SK-N-SH (cell line): Measurements from ENCODE around the gene C2orf92. TPM values are rescaled to one million over a fixed set of nuclear protein-coding genes. Genes with fewer than 3 reads are reported as not detected.

Source experiments
- CTCF ChIA-PET: fragments of 300-600, 350-600 bp; formaldehyde crosslinking; extraction: SDS; loops from one replicate; lab custom pipeline; 2021; lab: Yijun Ruan, JAX
- POLR2A ChIA-PET: fragments of 350-600 bp; sonication (Branson Sonifier 250); formaldehyde crosslinking; extraction: SDS; loops from one replicate; lab custom pipeline; 2020; ENCODE audit warnings: antibody characterized with exemption, inconsistent platforms; lab: Yijun Ruan, JAX
- DNase-seq: peaks from one replicate; pipeline ENCODE4 v3.0.0; 2012
- H2AFZ ChIP-seq: fragments of 200-600 bp; sonication (generic); 2 replicates; pipeline ENCODE4 v1.8.1; 2016; ENCODE audit warnings: antibody characterized with exemption, mild to moderate bottlenecking, low read depth
- H3F3A ChIP-seq: fragments of 200-600 bp; sonication (generic); replicated peaks from 2 replicates; pipeline ENCODE3; 2016; ENCODE audit warnings: antibody characterized with exemption, mild to moderate bottlenecking; ENCODE audit not compliant: insufficient read depth
- H3K27ac ChIP-seq, 2 experiments: fragments of 200-500 bp in 1 of 2; fragments of 200-600 bp in 1 of 2; sonication (Bioruptor generic) in 1 of 2; sonication (generic), shearing (Covaris generic) in 1 of 2; 2 replicates each; pipeline versions ENCODE4 v1.5.1 to v1.6.1; 2014 to 2016; ENCODE audit warnings: low read depth in 2 of 2, inconsistent platforms in 1 of 2, low read length in 1 of 2, mild to moderate bottlenecking in 1 of 2, mixed read lengths in 1 of 2
- H3K27me3 ChIP-seq: fragments of 200-600 bp; sonication (generic), shearing (Covaris generic); 2 replicates; pipeline ENCODE4 v1.6.1; 2016; ENCODE audit warnings: mixed run types; ENCODE audit not compliant: insufficient read depth
- H3K36me3 ChIP-seq, 2 experiments: fragments of 200-500 bp in 1 of 2; fragments of 200-600 bp in 1 of 2; sonication (Bioruptor generic) in 1 of 2; sonication (generic) in 1 of 2; replicated peaks in 1 of 2; 2 replicates each; pipeline versions ENCODE3 to v1.5.1; 2014 to 2016; ENCODE audit warnings: low read length in 1 of 2, mild to moderate bottlenecking in 1 of 2; ENCODE audit not compliant: insufficient read depth in 2 of 2, control insufficient read depth in 1 of 2
- H3K4me1 ChIP-seq, 2 experiments: fragments of 200-500 bp in 1 of 2; fragments of 200-600 bp in 1 of 2; sonication (Bioruptor generic) in 1 of 2; sonication (generic), shearing (Covaris generic) in 1 of 2; 2 replicates each; pipeline versions ENCODE4 v1.5.1 to v1.6.1; 2014 to 2016; ENCODE audit warnings: low read depth in 1 of 2, low read length in 1 of 2, mixed run types in 1 of 2; ENCODE audit not compliant: insufficient read depth in 2 of 2, control insufficient read depth in 1 of 2
- H3K4me2 ChIP-seq: fragments of 200-600 bp; sonication (generic), shearing (Covaris generic); 2 replicates; pipeline ENCODE4 v1.6.1; 2017; ENCODE audit warnings: mixed run types
- H3K4me3 ChIP-seq, 2 experiments: fragments of 200-500 bp in 1 of 2; fragments of 200-600 bp in 1 of 2; sonication (Bioruptor generic) in 1 of 2; sonication (generic), shearing (Covaris generic) in 1 of 2; 2 replicates each; pipeline versions ENCODE4 v1.5.1 to v1.8.1; 2014 to 2016; ENCODE audit warnings: low read depth in 2 of 2, inconsistent platforms in 1 of 2, low read length in 1 of 2, mild to moderate bottlenecking in 1 of 2, mixed read lengths in 1 of 2, moderate library complexity in 1 of 2
- H3K79me2 ChIP-seq: fragments of 200-600 bp; sonication (generic); 2 replicates; pipeline ENCODE4 v1.8.1; 2017; ENCODE audit warnings: mild to moderate bottlenecking; ENCODE audit not compliant: insufficient read depth
- H3K9ac ChIP-seq: fragments of 200-600 bp; sonication (generic); 2 replicates; pipeline ENCODE4 v1.6.1; 2017; ENCODE audit warnings: mixed run types
- H3K9me2 ChIP-seq: fragments of 200-600 bp; sonication (generic); 2 replicates; pipeline ENCODE4 v1.6.1; 2017; ENCODE audit warnings: mixed run types
- H3K9me3 ChIP-seq: fragments of 200-600 bp; sonication (generic); 2 replicates; pipeline ENCODE4 v1.6.1; 2017; ENCODE audit warnings: mixed run types, mild to moderate bottlenecking, moderate library complexity
- H4K20me1 ChIP-seq: fragments of 200-600 bp; sonication (generic); 2 replicates; pipeline ENCODE4 v1.6.1; 2017; ENCODE audit warnings: mild to moderate bottlenecking, mixed run types; ENCODE audit not compliant: insufficient read depth
- CHD2 ChIP-seq: fragments of 150-350 bp; IDR thresholded peaks from 2 replicates; pipeline ENCODE4 v1.6.1; 2018; ENCODE audit warnings: low read length; ENCODE audit not compliant: partially characterized antibody
- GATA2 ChIP-seq: sonication (generic); formaldehyde crosslinking; IDR thresholded peaks from 2 replicates; pipeline ENCODE4 v1.5.0; 2020; ENCODE audit warnings: mild to moderate bottlenecking, missing genetic modification reagents
- RXRA ChIP-seq: IDR thresholded peaks from 2 replicates; pipeline ENCODE4 v1.4.0; 2012; ENCODE audit warnings: low read depth, mild to moderate bottlenecking, borderline replicate concordance
- TEAD4 ChIP-seq: IDR thresholded peaks from 2 replicates; pipeline ENCODE4 v1.4.0; 2012; ENCODE audit warnings: mild to moderate bottlenecking, borderline replicate concordance; ENCODE audit not compliant: insufficient read depth
- WGBS: methylation state at CpG from one replicate; pipeline ENCODE4 v1.1.6; 2017; ENCODE audit warnings: low lambda C conversion rate; 5-methylcytosine and 5-hydroxymethylcytosine counted together
- polyA plus RNA-seq, 3 experiments: library from polyadenylated mRNA; depleted of rRNA; stranded (reverse); fragments of >200 nt; gene quantifications; 2 replicates each; pipeline ENCODE4 v1.2.3, GENCODE V29; 2012
- TF ChIP-seq, protein P1 (sequence below): IDR thresholded peaks from 2 replicates; pipeline ENCODE4 v1.6.1; 2012; ENCODE audit warnings: mild to moderate bottlenecking, low read depth, low read length, moderate library complexity
- TF ChIP-seq, protein P2 (sequence below): fragments of 150-350 bp; IDR thresholded peaks from 2 replicates; pipeline ENCODE4 v1.6.1; 2016; ENCODE audit warnings: mild to moderate bottlenecking, low read depth, low read length

C2orf92 gene
- polyA plus RNA-seq, 1 of the 3 experiments (the other 2 are of a cell fraction), result 3.1 TPM

DNA sequence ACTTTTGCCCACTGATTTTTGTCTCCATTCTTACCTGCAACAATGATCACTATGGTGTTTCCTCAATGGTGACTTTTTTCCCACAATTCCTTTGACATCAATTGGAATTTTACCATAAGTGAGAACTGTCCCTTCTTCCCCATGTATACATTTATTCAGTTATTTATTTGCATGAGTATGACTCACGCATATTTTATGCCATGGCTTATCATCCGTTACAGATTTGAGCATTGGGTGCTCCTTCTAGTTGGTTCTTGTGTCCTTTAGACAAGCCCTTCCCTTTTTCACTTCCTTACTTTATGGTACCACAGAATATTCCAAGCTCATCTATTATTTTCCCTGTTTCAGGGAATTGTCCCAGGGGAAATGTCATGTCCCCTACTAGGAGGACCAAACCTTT is 16.0 kb upstream of the C2orf92 start (continued):
- TF ChIP-seq, protein P1, sequence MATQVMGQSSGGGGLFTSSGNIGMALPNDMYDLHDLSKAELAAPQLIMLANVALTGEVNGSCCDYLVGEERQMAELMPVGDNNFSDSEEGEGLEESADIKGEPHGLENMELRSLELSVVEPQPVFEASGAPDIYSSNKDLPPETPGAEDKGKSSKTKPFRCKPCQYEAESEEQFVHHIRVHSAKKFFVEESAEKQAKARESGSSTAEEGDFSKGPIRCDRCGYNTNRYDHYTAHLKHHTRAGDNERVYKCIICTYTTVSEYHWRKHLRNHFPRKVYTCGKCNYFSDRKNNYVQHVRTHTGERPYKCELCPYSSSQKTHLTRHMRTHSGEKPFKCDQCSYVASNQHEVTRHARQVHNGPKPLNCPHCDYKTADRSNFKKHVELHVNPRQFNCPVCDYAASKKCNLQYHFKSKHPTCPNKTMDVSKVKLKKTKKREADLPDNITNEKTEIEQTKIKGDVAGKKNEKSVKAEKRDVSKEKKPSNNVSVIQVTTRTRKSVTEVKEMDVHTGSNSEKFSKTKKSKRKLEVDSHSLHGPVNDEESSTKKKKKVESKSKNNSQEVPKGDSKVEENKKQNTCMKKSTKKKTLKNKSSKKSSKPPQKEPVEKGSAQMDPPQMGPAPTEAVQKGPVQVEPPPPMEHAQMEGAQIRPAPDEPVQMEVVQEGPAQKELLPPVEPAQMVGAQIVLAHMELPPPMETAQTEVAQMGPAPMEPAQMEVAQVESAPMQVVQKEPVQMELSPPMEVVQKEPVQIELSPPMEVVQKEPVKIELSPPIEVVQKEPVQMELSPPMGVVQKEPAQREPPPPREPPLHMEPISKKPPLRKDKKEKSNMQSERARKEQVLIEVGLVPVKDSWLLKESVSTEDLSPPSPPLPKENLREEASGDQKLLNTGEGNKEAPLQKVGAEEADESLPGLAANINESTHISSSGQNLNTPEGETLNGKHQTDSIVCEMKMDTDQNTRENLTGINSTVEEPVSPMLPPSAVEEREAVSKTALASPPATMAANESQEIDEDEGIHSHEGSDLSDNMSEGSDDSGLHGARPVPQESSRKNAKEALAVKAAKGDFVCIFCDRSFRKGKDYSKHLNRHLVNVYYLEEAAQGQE, result no peak
- TF ChIP-seq TEAD4, result no peak
- TF ChIP-seq CHD2, result no peak

DNA sequence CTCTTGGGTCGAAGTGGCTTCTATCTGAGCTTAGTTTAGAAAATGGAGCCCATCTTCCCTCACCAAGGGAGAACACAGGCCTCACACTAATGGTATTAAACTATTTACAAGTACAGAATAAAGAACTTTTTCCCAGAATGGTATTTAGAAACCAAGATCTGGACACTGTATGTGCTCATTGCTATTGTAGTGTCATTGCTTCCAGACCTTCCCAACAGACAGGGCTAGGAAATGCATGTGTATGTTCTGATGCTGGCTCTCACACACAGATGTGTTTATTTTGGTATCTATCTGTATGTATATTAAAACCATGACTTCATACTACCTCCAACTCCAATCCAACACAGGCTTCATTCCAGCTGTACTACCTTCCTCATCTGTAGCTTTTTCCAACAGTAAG is 15.6 kb upstream of the C2orf92 start:
- Histone ChIP-seq H3K9ac (no peak overlapping the region), H3K27me3 (no peaks in the 10 kb centered on the region), H3K9me3 (no peaks in the 10 kb centered on the region), H4K20me1 (no peaks in the 10 kb centered on the region), H3K36me3 (peaks cover 33 to 39% of the 10 kb centered on the region in 2 experiments), H3K79me2 (no peaks in the 10 kb centered on the region), H3K4me2 (no peak overlapping the region), H3K9me2 (no peaks in the 10 kb centered on the region), H3K27ac (no peak overlapping the region), H3K4me1 (no peaks in the 10 kb centered on the region), H2AFZ (no peak overlapping the region), H3F3A (peaks cover 5% of the 10 kb centered on the region), H3K4me3 (no peak overlapping the region)
- ChIA-PET POLR2A (interaction anchor here (1.5 kb wide), 1 partner anchor 8 kb away, joined by 3 read pairs; the partner anchor contains the start of gene COX5B), CTCF (no interaction called here)
- WGBS, result 100% methylated on average over 1 of the region's 1 CpG
- no peak for TF ChIP-seq RXRA
- TF ChIP-seq GATA2 (CRISPR knock-in tag), result no peak
- TF ChIP-seq, protein P2, sequence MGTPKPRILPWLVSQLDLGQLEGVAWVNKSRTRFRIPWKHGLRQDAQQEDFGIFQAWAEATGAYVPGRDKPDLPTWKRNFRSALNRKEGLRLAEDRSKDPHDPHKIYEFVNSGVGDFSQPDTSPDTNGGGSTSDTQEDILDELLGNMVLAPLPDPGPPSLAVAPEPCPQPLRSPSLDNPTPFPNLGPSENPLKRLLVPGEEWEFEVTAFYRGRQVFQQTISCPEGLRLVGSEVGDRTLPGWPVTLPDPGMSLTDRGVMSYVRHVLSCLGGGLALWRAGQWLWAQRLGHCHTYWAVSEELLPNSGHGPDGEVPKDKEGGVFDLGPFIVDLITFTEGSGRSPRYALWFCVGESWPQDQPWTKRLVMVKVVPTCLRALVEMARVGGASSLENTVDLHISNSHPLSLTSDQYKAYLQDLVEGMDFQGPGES, result no peak
- TF ChIP-seq, protein P1, result no peak
- no peak for DNase-seq
